Vagina (tissue), 2 donors: ENCODE data around the gene SLMAP. TPM values are rescaled to one million over a fixed set of nuclear protein-coding genes. Genes with fewer than 3 reads are reported as not detected.

ENCODE experiments used
- DNase-seq, 2 donors: peaks; one replicate each; pipeline ENCODE4 v3.0.0-alpha.2; 2017; ENCODE audit errors: extremely low spot score in 2 of 2
- H3K27ac ChIP-seq: fragments of 200-600 bp; sonication (generic); one replicate; pipeline ENCODE4 v1.5.1; 2019
- H3K27me3 ChIP-seq: fragments of 200-600 bp; sonication (generic); one replicate; pipeline ENCODE4 v1.5.1; 2019
- H3K36me3 ChIP-seq, 2 donors: fragments of 200-600 bp; sonication (generic); one replicate each; pipeline ENCODE4 v1.5.1; 2017 to 2019
- H3K4me1 ChIP-seq: fragments of 200-600 bp; sonication (generic); one replicate; pipeline ENCODE4 v1.5.1; 2019
- H3K4me3 ChIP-seq, 2 donors: fragments of 200-600 bp; sonication (generic); 1 replicate in 1 of 2; 2 replicates in 1 of 2; pipeline ENCODE4 v1.5.1; 2016 to 2019
- H3K9me3 ChIP-seq: fragments of 200-600 bp; sonication (generic); one replicate; pipeline ENCODE4 v1.5.1; 2019
- CTCF ChIP-seq, 3 experiments: fragments of 450-650 bp in 2 of 3; fragments of 200-600 bp in 1 of 3; sonication (generic) in 1 of 3; IDR thresholded peaks; one replicate each; pipeline ENCODE4 v1.5.1; 2017 to 2019; ENCODE audit warnings: antibody characterized with exemption in 3 of 3, mild to moderate bottlenecking in 2 of 3, moderate library complexity in 2 of 3
- POLR2A ChIP-seq, 2 donors: fragments of 450-650 bp; IDR thresholded peaks; one replicate each; pipeline ENCODE4 v1.6.1; 2017; ENCODE audit warnings: antibody characterized with exemption in 2 of 2, mild to moderate bottlenecking in 2 of 2, moderate library complexity in 2 of 2
- POLR2AphosphoS5 ChIP-seq, 2 donors: sonication (generic); formaldehyde crosslinking; IDR thresholded peaks; one replicate each; pipeline ENCODE4 v1.9.0; 2017; ENCODE audit warnings: antibody characterized with exemption in 2 of 2, mild to moderate bottlenecking in 2 of 2, low read depth in 1 of 2; ENCODE audit not compliant: insufficient read depth in 1 of 2
- intact Hi-C: fragments of 100-400 bp; cut with DNase I; formaldehyde crosslinking; loops from one replicate; pipeline ENCODE4 v1.15.1; 2023
- total RNA-seq: library from RNA; depleted of rRNA; stranded (reverse); fragments of >200 nt; gene quantifications from one replicate; pipeline ENCODE4 v1.2.3, GENCODE V29; 2016

Gene SLMAP
- total RNA-seq, 1 donor from 2014 or later: 102 TPM

- no peak overlapping the region for H3K4me3 ChIP-seq
- no peaks in the 10 kb centered on the region for H3K9me3 ChIP-seq
- no peak overlapping the region for H3K27ac ChIP-seq
- TF ChIP-seq POLR2AphosphoS5 (IDR thresholded peaks at IDR 0.05; ENCODE audit: insufficient read depth in 1 of 2, low read depth in 1 of 2) (no peak), POLR2A (IDR thresholded peaks at IDR 0.05) (no peak), CTCF (IDR thresholded peaks at IDR 0.05) (no peak)
- H3K36me3 ChIP-seq: peaks cover 0 to 6% of the 10 kb centered on the region in 2 donors
- intact Hi-C loops: no loop called here
- H3K27me3 ChIP-seq: no peaks in the 10 kb centered on the region
- H3K4me1 ChIP-seq: no peaks in the 10 kb centered on the region
- DNase-seq: no peak
Measured at GRCh38 chr3:57852896-57853295, 96.8 kb downstream of the SLMAP start.

GRCh38 chr3:57855281-57855680, 99.2 kb downstream of the SLMAP start:
- Histone ChIP-seq H3K36me3 (peaks cover 0 to 14% of the 10 kb centered on the region in 2 donors), H3K9me3 (no peaks in the 10 kb centered on the region), H3K4me3 (no peak overlapping the region), H3K4me1 (no peaks in the 10 kb centered on the region), H3K27ac (no peak overlapping the region), H3K27me3 (no peaks in the 10 kb centered on the region)
- TF ChIP-seq POLR2AphosphoS5 (IDR thresholded peaks at IDR 0.05; ENCODE audit: insufficient read depth in 1 of 2, low read depth in 1 of 2) (no peak), POLR2A (IDR thresholded peaks at IDR 0.05) (no peak), CTCF (IDR thresholded peaks at IDR 0.05) (no peak)
- intact Hi-C loops: no loop called here
- no peak for DNase-seq

GRCh38 chr3:57855943-57856342, 99.8 kb downstream of the SLMAP start:
- no peak overlapping the region for H3K27ac ChIP-seq
- no peak overlapping the region for H3K4me3 ChIP-seq
- no peak for DNase-seq
- no peaks in the 10 kb centered on the region for H3K27me3 ChIP-seq
- intact Hi-C loops: no loop called here
- H3K9me3 ChIP-seq: no peaks in the 10 kb centered on the region
- peaks cover 0 to 16% of the 10 kb centered on the region in 2 donors for H3K36me3 ChIP-seq
- no peaks in the 10 kb centered on the region for H3K4me1 ChIP-seq
- TF ChIP-seq CTCF (IDR thresholded peaks at IDR 0.05): no peak
- no peak for TF ChIP-seq POLR2A (IDR thresholded peaks at IDR 0.05)
- TF ChIP-seq POLR2AphosphoS5 (IDR thresholded peaks at IDR 0.05; ENCODE audit: insufficient read depth in 1 of 2, low read depth in 1 of 2): no peak

- H3K27ac ChIP-seq: no peak overlapping the region
- H3K27me3 ChIP-seq: no peaks in the 10 kb centered on the region
- no peak overlapping the region for H3K4me3 ChIP-seq
- H3K36me3 ChIP-seq: peaks cover 0 to 16% of the 10 kb centered on the region in 2 donors
- DNase-seq: no peak
- intact Hi-C loops: no loop called here
- no peaks in the 10 kb centered on the region for H3K4me1 ChIP-seq
- no peaks in the 10 kb centered on the region for H3K9me3 ChIP-seq
- TF ChIP-seq CTCF (IDR thresholded peaks at IDR 0.05) (no peak), POLR2AphosphoS5 (IDR thresholded peaks at IDR 0.05; ENCODE audit: insufficient read depth in 1 of 2, low read depth in 1 of 2) (no peak), POLR2A (IDR thresholded peaks at IDR 0.05) (no peak)
Measured at GRCh38 chr3:57856675-57857074, 100.6 kb downstream of the SLMAP start.

GRCh38 chr3:57862894-57863293, 106.8 kb downstream of the SLMAP start:
- H3K36me3 ChIP-seq: peaks cover 0 to 19% of the 10 kb centered on the region in 2 donors
- DNase-seq: no peak
- no peaks in the 10 kb centered on the region for H3K9me3 ChIP-seq
- no peaks in the 10 kb centered on the region for H3K27me3 ChIP-seq
- no peaks in the 10 kb centered on the region for H3K4me1 ChIP-seq
- TF ChIP-seq POLR2A (IDR thresholded peaks at IDR 0.05) (no peak), CTCF (IDR thresholded peaks at IDR 0.05) (no peak), POLR2AphosphoS5 (IDR thresholded peaks at IDR 0.05; ENCODE audit: insufficient read depth in 1 of 2, low read depth in 1 of 2) (no peak)
- H3K27ac ChIP-seq: no peak overlapping the region
- intact Hi-C loops: loop anchor here (10.0 kb wide), 1 partner anchor 312 kb away; no protein-coding TSS in a partner anchor
- H3K4me3 ChIP-seq: no peak overlapping the region
